ENCODE data around the gene KRT3.

- TF ChIP-seq CTCF (conservative IDR thresholded peaks at IDR 0.05; ENCODE audit: low read depth, low read length) (no peak), EZH2 (IDR thresholded peaks at IDR 0.05; ENCODE audit: borderline replicate concordance, low read depth, low read length, poor library complexity, severe bottlenecking) (no peak)
These were observed 2.2 kb upstream of the KRT3 start for GRCh38 chr12:52798003-52798670.
